NCI-H2029 treated with DMSO at 0.1 percent for 48 hours (cell line): ENCODE measurements around the gene GPR150.
A peak's percentile ranks its signal among the peaks of the same experiment; 100 is the strongest.
"Not testable (repeated sequence)": the region's sequence is repeated elsewhere in the genome, so short reads cannot be mapped to it uniquely, and the experiment has no call there.

ENCODE experiments used
- DNase-seq: peaks from one replicate; lab custom pipeline; 2025; lab: John Stamatoyannopoulos, UW

Gene GPR150

DNA sequence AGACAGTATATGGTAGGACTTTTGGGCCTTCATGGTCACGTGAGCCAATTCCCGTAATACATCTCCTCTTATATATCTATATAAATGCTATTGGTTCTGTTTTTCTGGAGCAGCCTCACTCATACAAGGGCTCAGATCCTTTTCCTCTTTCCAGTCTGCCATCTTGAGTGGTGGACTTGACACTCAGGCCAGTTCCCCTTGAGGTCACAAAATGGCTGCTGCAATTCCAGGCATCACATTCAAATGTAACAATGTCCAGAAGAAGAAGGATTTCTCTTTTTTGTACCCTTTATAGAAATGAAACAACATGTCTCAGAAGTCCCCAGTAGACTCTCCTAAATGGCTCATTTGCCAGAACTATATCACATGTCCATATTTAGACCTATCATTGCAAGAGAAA, 4.5 kb downstream of the GPR150 start:
- no peak for DNase-seq

DNA sequence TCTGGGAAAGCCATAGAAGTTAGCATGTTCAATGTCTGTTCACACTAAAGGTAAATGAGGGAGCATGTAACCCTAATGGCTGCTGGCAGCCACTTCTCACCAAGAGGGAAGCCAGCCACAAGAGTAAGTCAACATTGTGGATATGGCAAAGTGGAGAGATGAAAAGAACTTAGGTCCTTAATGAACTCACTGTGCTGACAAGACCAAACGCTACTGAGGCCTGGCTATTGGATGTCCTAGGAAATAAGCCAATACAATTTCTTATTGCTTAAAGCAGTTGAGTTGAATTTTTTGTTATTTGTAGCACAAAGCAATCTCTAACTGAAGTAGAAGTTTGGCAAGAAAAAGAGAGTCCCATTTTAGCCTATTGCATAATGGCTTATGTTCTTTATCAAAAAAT, 6.8 kb downstream of the GPR150 start:
- no peak for DNase-seq

- no peak for DNase-seq
Observed at GRCh38 chr5:95627971-95628810, 8.3 kb downstream of the GPR150 start.

DNA sequence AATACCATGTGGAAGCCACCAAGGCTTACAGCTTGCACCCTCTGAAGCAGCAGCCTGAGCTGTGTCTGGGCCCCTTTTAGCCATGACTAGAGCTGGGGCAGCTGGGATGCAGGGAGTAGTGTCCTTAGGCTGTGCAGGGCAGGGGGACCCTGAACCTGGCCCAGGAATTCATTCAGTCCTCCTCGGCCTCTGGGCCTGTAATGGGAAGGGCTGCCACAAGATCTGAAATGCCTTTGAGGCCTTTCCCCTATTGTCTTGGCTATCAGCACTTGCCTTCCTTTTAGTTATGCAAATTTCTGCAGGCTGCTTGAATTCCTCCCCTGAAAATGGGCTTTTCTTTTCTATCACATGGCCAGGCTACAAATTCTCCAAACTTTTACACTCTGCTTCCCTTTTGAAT, 9.0 kb downstream of the GPR150 start:
- no peak for DNase-seq

DNA sequence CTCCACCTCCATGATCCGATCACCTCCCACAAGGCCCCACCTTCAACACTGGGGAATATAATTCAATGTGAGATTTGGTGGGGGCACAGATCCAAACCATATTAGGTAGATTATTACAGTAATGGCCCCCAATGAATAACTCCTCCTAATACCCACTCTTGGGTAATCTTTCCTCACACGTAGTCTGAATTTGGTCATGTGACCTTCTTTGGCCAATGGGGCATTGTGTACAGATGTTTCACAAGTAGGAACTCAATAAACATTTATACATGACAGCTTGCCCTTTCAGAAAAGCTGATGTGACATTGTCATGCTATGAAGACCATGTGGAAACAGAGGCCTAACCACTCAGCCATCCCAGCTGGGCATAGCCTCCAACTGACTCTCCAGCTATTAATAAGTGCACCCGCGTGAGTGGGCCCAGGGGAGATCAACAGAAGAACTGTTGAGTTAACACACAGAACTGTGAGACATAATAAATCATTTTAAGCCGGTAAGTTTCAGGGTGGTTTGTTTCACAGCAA, 10.6 kb downstream of the GPR150 start:
- no peak for DNase-seq

GRCh38 chr5:95631255-95631958, 11.5 kb downstream of the GPR150 start:
- no peak for DNase-seq

DNA sequence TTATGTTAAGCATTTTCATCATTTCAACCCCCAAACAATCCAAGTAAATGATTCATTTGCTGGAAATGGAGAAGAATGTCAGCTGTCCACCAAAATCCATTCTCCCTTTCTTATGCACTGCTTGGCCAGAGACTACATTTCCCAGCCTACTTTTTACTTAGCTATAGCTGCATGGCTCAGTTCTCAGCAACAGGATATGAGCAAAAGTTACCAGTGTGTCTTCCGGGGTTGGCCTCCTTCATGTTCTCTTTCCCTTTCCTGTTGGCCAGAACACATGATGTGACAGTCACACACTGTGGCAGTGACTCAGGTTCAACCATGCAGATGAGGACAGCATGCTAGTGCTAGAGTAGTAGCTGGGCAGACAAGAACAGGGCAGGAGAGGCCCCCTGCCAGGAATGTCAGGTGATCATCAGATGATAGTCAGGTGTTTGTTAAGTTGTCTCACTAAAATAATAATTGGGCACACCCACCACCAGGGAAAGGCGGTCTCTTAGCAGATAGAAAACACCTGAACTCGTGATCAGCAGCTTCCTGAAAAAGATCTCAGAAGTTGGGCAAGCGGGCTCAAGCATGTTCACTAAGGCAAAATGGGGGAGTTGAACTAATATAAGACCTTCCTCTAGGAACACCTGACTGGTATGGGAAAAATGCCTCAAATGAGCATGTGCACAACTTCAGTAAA, 12.2 kb downstream of the GPR150 start:
- no peak for DNase-seq

- not testable (repeated sequence) for DNase-seq
Observed at GRCh38 chr5:95632942-95633341, 13.1 kb downstream of the GPR150 start.

DNA sequence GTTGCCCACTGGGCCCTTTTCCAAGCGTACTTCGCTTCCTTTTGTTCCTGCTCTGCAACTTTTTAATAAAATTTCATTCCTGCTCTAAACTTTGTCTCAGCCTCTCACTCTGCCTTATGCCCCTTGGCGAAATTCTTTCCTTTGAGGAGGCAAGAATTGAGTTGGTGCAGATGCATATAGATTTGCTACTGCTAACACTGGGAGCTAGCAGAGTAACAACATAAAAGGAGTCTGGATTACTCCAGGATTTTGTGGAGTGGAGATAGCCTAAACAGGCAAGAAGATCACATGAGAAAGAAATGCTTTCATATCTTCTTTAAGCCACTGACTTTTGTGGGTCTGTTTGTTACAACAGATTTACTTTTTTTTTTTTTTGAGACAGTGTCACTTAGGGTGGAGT, 13.8 kb downstream of the GPR150 start:
- DNase-seq, result no peak

DNA sequence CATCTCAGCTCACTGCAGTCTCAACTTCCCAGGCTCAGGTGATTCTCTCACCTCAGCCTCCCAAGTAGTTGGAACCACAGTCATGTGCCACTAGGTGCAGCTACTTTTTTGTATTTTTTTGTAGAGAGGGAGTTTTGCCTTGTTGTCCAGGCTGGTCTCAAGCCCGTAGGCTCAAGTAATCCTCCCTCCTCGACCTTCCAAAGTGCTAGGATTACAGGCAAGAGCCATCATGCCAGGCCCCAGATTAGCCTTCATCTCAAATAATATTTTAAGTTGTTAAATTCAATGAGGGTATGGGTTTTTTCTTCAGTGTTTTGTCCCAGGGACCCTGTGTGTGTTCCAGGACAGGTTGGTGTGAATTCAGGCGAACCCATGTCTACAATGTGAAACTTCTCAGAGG, 14.2 kb downstream of the GPR150 start:
- no peak for DNase-seq

DNA sequence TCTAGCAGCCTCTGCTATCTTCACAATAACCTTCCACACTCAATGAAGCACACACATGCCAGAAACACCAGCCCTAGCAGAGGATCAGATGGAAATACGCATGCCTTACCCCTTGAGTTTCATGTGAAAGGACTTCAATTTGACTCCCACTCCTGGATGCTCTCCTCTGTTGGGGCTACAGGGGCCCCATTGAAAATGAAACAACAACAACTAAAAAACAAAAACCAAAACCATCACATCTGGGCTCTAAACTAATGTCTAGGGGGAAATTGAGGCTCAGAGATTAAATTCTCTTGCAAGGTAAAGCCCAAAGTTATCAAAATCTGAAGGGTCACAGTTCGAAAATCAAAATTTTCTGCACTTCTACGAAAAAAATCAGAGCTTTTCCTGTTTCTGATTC, 18.7 kb downstream of the GPR150 start:
- no peak for DNase-seq

DNA sequence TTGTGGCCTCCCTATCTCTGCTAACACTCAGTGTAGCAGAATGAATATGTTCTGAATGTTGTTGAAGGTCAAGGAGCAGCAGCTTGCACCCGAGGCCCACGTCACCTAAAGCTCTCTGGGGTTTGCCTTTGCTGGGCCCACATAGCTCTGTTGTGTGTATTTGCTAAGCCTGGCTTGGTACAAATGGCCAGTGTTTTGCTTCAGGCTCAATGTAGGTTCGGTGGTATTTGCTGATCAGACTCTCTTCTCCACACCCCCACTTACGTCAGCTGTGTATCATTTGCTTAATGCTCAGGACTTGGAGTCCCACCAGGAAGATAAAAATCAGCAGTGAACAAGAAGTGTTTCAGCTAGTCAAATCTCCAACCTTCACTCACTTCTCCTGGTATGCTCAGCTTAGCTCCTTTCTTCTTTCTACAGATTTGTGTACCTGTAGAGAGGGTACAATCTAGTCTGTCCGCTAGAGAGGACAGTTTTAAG, 21.9 kb downstream of the GPR150 start:
- no peak for DNase-seq

DNA sequence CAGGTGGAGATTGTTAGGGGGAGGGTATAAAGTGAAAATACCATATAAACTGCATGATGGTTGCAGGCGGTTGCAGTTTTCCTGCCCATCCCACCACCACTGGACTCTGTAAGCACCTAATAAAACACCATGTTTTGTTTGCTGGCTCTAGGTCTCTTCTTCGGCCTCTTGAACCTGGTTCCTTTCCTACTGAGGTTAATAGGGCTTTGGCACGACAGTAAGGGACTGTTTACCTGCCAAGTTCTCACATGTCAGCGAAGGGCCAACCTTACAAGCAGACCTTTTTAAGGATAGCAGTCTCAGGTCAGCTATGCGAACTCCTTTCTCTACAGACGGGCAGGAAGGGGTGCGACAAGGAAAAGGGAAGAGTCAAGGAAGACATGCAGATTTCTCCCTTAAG, 23.3 kb downstream of the GPR150 start:
- DNase-seq, result no peak

- DNase-seq, result peak; percentile 70
Observed at GRCh38 chr5:95644351-95645042, 24.6 kb downstream of the GPR150 start.

- not testable (repeated sequence) for DNase-seq
Observed at GRCh38 chr5:95646226-95646568, 26.3 kb downstream of the GPR150 start.

DNA sequence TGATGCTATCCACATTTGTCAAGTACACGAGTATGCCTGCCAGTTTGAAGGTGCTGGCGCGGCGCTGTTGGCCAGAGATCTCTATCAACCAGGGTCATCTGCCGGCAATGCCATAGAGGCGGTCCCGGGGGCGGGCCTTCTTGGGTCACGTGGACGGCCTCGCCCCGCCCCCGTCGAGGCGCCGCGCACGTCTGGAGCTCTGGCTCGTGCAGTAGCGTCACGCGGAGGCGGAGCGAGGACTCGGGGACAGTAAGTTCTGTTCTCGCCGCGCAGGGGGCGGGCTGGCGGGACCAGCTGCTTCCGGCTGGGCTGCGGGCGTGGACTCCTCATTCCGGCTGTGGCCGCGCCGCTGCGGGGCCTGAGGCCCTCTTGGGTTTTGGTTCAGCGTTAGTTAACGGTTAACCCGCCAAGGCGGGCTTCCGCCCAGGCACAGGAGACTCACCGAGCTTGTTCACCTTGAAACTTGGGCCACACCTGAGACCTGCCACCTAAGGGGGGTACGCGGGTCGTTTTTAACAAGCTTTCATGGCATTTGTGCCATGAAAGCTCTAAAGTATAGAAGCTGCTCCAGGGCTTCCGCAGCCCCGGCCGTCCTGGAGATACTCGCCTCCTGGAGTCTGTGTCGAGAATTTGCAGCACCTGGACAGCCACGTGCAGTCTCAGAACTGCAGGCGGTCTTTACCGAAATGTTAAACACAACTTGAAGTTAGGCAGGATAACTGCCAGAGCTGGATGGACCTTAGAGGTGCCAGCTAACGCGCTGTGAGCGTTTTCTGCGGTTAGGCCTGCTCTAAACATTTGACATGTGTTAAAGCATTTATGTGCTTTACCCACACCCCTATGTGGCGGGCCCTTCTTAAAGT, 26.9 kb downstream of the GPR150 start, which contains the start of gene RFESD:
RFESD (plus strand) TSS at position 209 of the 863 bp plus-strand sequence. CDS start 5,495 bp downstream, outside the sequence.
- DNase-seq, result peak; percentile 87

DNA sequence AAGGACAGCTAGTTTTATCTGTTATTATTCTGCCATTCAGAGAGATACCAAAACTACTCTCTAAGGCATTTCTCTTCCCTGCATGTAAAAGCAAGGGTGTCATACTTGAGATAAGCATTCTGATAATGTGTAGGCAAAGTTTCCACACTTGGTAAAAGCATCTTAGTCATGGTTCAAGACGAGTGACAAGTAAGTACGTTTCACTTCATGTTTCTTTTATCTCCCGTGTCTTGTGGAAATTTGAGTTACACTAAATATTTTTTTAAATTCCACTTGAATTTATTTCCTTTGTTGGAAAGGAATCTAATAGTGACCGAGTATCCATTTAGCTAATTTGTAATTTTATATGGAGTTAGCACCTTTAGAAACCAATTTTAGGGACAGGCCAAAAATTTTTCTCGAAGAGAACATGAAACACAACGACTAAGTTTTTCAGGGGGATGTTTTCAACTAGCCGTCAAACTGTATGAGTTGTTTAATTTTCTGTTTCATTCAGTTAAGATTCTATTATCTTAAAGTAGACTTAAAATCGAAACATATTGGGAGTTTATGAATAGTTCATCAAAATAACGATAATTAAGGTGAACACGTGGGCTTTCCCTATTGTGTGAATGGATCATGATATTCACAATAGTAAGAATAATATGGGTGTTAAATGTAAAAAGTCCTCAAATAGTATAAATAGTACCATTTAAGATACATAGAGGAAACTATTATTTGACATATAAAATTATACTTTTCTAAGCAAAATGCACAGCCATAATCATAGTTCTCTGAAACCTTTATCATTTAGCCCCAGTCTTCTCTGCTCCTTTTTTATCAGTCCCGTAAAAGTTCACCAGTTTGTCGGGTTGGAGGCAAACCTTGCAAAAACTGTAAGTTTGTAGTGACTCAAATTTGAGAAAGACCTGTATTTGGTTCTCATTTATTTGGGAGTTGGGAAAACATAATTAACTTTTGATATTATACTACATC, 28.3 kb downstream of the GPR150 start:
- DNase-seq, result no peak

DNA sequence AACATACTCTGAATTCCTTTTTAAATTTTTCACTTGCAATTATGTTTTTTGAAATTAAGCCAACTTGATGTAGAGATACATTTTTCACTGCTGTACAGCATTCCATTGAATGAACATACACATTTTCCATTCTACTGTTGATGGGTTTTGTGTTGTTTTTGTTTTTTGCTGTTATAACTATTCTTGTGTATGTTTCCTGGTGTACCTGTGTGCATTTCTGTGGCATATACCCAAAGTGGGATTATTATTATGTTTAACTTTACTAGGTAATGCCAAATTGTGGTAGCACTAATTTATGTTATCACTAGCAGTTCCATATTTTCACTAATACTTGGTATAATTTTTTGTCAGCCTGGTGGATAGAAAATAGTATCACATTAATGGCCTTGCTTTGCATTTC, 29.4 kb downstream of the GPR150 start:
- DNase-seq, result no peak

GRCh38 chr5:95649842-95650620, 30.1 kb downstream of the GPR150 start:
- no peak for DNase-seq
